ENCODE data around the gene TENM3. TPM values are rescaled to one million over a fixed set of nuclear protein-coding genes. Genes with fewer than 3 reads are reported as not detected.

The TENM3 gene
- total RNA-seq, 4 donors from 2014 or later = 5.9 to 61.5 (median 24.6) TPM

GRCh38 chr4:182528819-182529218 lies 285.6 kb downstream of the TENM3 start:
- intact Hi-C loops (cut with DNase I; ENCODE audit: low total_unique reads) = no loop called here
- DNase-seq = no peak
- Histone ChIP-seq H3K4me3 (no peak overlapping the region), H3K36me3 (no peaks in the 10 kb centered on the region), H3K27me3 (no peaks in the 10 kb centered on the region), H3K4me1 (no peaks in the 10 kb centered on the region), H3K9me3 (no peaks in the 10 kb centered on the region), H3K27ac (no peak overlapping the region)
- TF ChIP-seq CTCF (IDR thresholded peaks at IDR 0.05) = no peak
- no peak for TF ChIP-seq POLR2A (IDR thresholded peaks at IDR 0.05)

GRCh38 chr4:182530451-182530850 lies 287.2 kb downstream of the TENM3 start:
- intact Hi-C loops (cut with DNase I; ENCODE audit: low total_unique reads) = no loop called here
- no peak for DNase-seq
- Histone ChIP-seq H3K9me3 (no peaks in the 10 kb centered on the region), H3K27me3 (no peaks in the 10 kb centered on the region), H3K36me3 (no peaks in the 10 kb centered on the region), H3K27ac (no peak overlapping the region), H3K4me1 (no peaks in the 10 kb centered on the region), H3K4me3 (no peak overlapping the region)
- no peak for TF ChIP-seq POLR2A (IDR thresholded peaks at IDR 0.05)
- TF ChIP-seq CTCF (IDR thresholded peaks at IDR 0.05) = no peak

- H3K9me3 ChIP-seq = no peaks in the 10 kb centered on the region
- H3K36me3 ChIP-seq = no peaks in the 10 kb centered on the region
- no peak for DNase-seq
- no peak overlapping the region for H3K27ac ChIP-seq
- no peaks in the 10 kb centered on the region for H3K27me3 ChIP-seq
- H3K4me1 ChIP-seq = no peaks in the 10 kb centered on the region
- no peak overlapping the region for H3K4me3 ChIP-seq
- TF ChIP-seq POLR2A (IDR thresholded peaks at IDR 0.05) (no peak), CTCF (IDR thresholded peaks at IDR 0.05) (no peak)
- intact Hi-C loops (cut with DNase I; ENCODE audit: low total_unique reads) = no loop called here
Observed at GRCh38 chr4:182531555-182532162, 288.5 kb downstream of the TENM3 start.

GRCh38 chr4:182532441-182532840 lies 289.2 kb downstream of the TENM3 start:
- Histone ChIP-seq H3K9me3 (no peaks in the 10 kb centered on the region), H3K27me3 (no peaks in the 10 kb centered on the region), H3K4me1 (no peaks in the 10 kb centered on the region), H3K27ac (no peak overlapping the region), H3K36me3 (no peaks in the 10 kb centered on the region), H3K4me3 (no peak overlapping the region)
- no peak for DNase-seq
- TF ChIP-seq POLR2A (IDR thresholded peaks at IDR 0.05) (no peak), CTCF (IDR thresholded peaks at IDR 0.05) (no peak)
- intact Hi-C loops (cut with DNase I; ENCODE audit: low total_unique reads) = no loop called here

- Histone ChIP-seq H3K9me3 (no peaks in the 10 kb centered on the region), H3K4me3 (no peak overlapping the region), H3K4me1 (no peaks in the 10 kb centered on the region), H3K27ac (no peak overlapping the region), H3K36me3 (no peaks in the 10 kb centered on the region), H3K27me3 (no peaks in the 10 kb centered on the region)
- no peak for TF ChIP-seq POLR2A (IDR thresholded peaks at IDR 0.05)
- no peak for TF ChIP-seq CTCF (IDR thresholded peaks at IDR 0.05)
- DNase-seq = no peak
- intact Hi-C loops (cut with DNase I; ENCODE audit: low total_unique reads) = no loop called here
Observed at GRCh38 chr4:182533964-182534363, 290.8 kb downstream of the TENM3 start.

Data from uterus (tissue), 4 donors.